ENCODE data around the gene ASB6. TPM values are rescaled to one million over a fixed set of nuclear protein-coding genes. Genes with fewer than 3 reads are reported as not detected.

The ASB6 gene
- total RNA-seq, 1 experiment from 2014 or later: 20.0 TPM

GRCh38 chr9:129669141-129669718 is 27.3 kb upstream of the ASB6 start (continued):
- no peak for TF ChIP-seq KAT7 (CRISPR knock-in tag; IDR thresholded peaks at IDR 0.05; ENCODE audit: borderline replicate concordance)
- no peak for TF ChIP-seq FOXJ3 (CRISPR knock-in tag; IDR thresholded peaks at IDR 0.05; ENCODE audit: borderline replicate concordance)
- no peak for TF ChIP-seq ZNF671 (CRISPR knock-in tag; IDR thresholded peaks at IDR 0.05)
- TF ChIP-seq SP1 (CRISPR knock-in tag; conservative IDR thresholded peaks at IDR 0.05): no peak
- TF ChIP-seq ATF2 (CRISPR knock-in tag; IDR thresholded peaks at IDR 0.05; ENCODE audit: borderline replicate concordance, low read depth): no peak
- no peak for TF ChIP-seq ZNF396 (CRISPR knock-in tag; IDR thresholded peaks at IDR 0.05; ENCODE audit: borderline replicate concordance)
- no peak for TF ChIP-seq GRHL2 (CRISPR knock-in tag; IDR thresholded peaks at IDR 0.05; ENCODE audit: insufficient replicate concordance, severe bottlenecking)
- TF ChIP-seq MXD4 (CRISPR knock-in tag; IDR thresholded peaks at IDR 0.05; ENCODE audit: borderline replicate concordance): no peak
- TF ChIP-seq JAZF1 (CRISPR knock-in tag; IDR thresholded peaks at IDR 0.05): no peak

GRCh38 chr9:129667850-129668249 is 25.9 kb upstream of the ASB6 start:
- Mint-ChIP-seq H3K9me3 (no peaks in the 10 kb centered on the region), H3K27ac (no peak overlapping the region), H3K4me3 (no peak overlapping the region), H3K4me1 (peaks cover 17% of the 10 kb centered on the region), H3K36me3 (no peaks in the 10 kb centered on the region), H3K27me3 (ENCODE audit: low read depth) (peaks cover 28% of the 10 kb centered on the region)
- DNase-seq (ENCODE audit: low spot score) (no peak), ATAC-seq (no peak)
- no peak for TF ChIP-seq ZNF532 (CRISPR knock-in tag; IDR thresholded peaks at IDR 0.05; ENCODE audit: borderline replicate concordance)
- TF ChIP-seq IRF2 (CRISPR knock-in tag; IDR thresholded peaks at IDR 0.05; ENCODE audit: borderline replicate concordance, low read depth): no peak
- no peak for TF ChIP-seq KAT7 (CRISPR knock-in tag; IDR thresholded peaks at IDR 0.05; ENCODE audit: borderline replicate concordance)
- TF ChIP-seq TP53 (CRISPR knock-in tag; IDR thresholded peaks at IDR 0.05): no peak
- TF ChIP-seq JUN (CRISPR knock-in tag; IDR thresholded peaks at IDR 0.05): no peak
- TF ChIP-seq ATF1 (CRISPR knock-in tag; IDR thresholded peaks at IDR 0.05): no peak
- no peak for TF ChIP-seq USF2 (CRISPR knock-in tag; IDR thresholded peaks at IDR 0.05)
- no peak for TF ChIP-seq SP1 (CRISPR knock-in tag; conservative IDR thresholded peaks at IDR 0.05)
- TF ChIP-seq ESRRA (CRISPR knock-in tag; IDR thresholded peaks at IDR 0.05; ENCODE audit: borderline replicate concordance): no peak
- TF ChIP-seq ZNF121 (CRISPR knock-in tag; IDR thresholded peaks at IDR 0.05): no peak
- no peak for TF ChIP-seq SMAD4 (CRISPR knock-in tag; IDR thresholded peaks at IDR 0.05)
- CTCF ChIA-PET: interaction anchor here (1.3 to 1.4 kb wide), 2 partner anchors 53 to 70 kb away, joined by 6 read pairs; no protein-coding TSS in a partner anchor
- POLR2A ChIA-PET: no interaction called here

- no peaks in the 10 kb centered on the region for H3K9me3 Mint-ChIP-seq
- CTCF ChIA-PET: interaction anchor here (1.0 to 1.4 kb wide), 3 partner anchors 12 to 54 kb away, joined by 3 to 6 read pairs (median 3); no protein-coding TSS in a partner anchor
- DNase-seq (ENCODE audit: low spot score) (no peak), ATAC-seq (no peak)
- POLR2A ChIA-PET: no interaction called here
- H3K4me1 Mint-ChIP-seq: peaks cover 17% of the 10 kb centered on the region
- no peak overlapping the region for H3K27ac Mint-ChIP-seq
- no peaks in the 10 kb centered on the region for H3K36me3 Mint-ChIP-seq
- H3K4me3 Mint-ChIP-seq: no peak overlapping the region
- peaks cover 32% of the 10 kb centered on the region for H3K27me3 Mint-ChIP-seq (ENCODE audit: low read depth)
- TF ChIP-seq ZNF425 (CRISPR knock-in tag; conservative IDR thresholded peaks at IDR 0.05): no peak
- no peak for TF ChIP-seq ELF4 (CRISPR knock-in tag; IDR thresholded peaks at IDR 0.05; ENCODE audit: low read depth)
- TF ChIP-seq ZSCAN18 (CRISPR knock-in tag; IDR thresholded peaks at IDR 0.05): no peak
- no peak for TF ChIP-seq CBFB (CRISPR knock-in tag; IDR thresholded peaks at IDR 0.05; ENCODE audit: low read depth)
Observed at GRCh38 chr9:129667378-129667777, 25.4 kb upstream of the ASB6 start.
